Mucosa of stomach (tissue), 1 donor: ENCODE measurements around the gene APRT.
"Not testable (repeated sequence)": the region's sequence is repeated elsewhere in the genome, so short reads cannot be mapped to it uniquely, and the experiment has no call there.

Source experiments
- H3K27me3 ChIP-seq: one replicate; pipeline ENCODE4 v1.7.0; 2013; ENCODE audit warnings: mild to moderate bottlenecking, low read length; ENCODE audit not compliant: control insufficient read depth, insufficient read depth
- H3K36me3 ChIP-seq: one replicate; pipeline ENCODE4 v1.7.0; 2013; ENCODE audit warnings: low read length; ENCODE audit not compliant: control insufficient read depth, insufficient read depth
- H3K4me1 ChIP-seq: one replicate; pipeline ENCODE4 v1.7.0; 2013; ENCODE audit warnings: mild to moderate bottlenecking, low read length; ENCODE audit not compliant: control insufficient read depth, insufficient read depth
- H3K4me3 ChIP-seq: one replicate; pipeline ENCODE4 v1.7.0; 2013; ENCODE audit warnings: low read length
- H3K9ac ChIP-seq: one replicate; pipeline ENCODE4 v1.7.0; 2013; ENCODE audit warnings: mild to moderate bottlenecking, low read length, moderate library complexity
- H3K9me3 ChIP-seq: one replicate; pipeline ENCODE4 v1.7.0; 2013; ENCODE audit warnings: mild to moderate bottlenecking, low read length, moderate library complexity; ENCODE audit not compliant: control insufficient read depth
- donor health status: Pancreatic carcinoma.

APRT gene

GRCh38 chr16:88828711-88829110 is 17.0 kb upstream of the APRT start:
- Histone ChIP-seq H3K4me3 (no peak overlapping the region), H3K4me1 (peaks cover 10% of the 10 kb centered on the region), H3K36me3 (no peaks in the 10 kb centered on the region), H3K9me3 (no peaks in the 10 kb centered on the region), H3K27me3 (no peaks in the 10 kb centered on the region), H3K9ac (no peak overlapping the region)

DNA sequence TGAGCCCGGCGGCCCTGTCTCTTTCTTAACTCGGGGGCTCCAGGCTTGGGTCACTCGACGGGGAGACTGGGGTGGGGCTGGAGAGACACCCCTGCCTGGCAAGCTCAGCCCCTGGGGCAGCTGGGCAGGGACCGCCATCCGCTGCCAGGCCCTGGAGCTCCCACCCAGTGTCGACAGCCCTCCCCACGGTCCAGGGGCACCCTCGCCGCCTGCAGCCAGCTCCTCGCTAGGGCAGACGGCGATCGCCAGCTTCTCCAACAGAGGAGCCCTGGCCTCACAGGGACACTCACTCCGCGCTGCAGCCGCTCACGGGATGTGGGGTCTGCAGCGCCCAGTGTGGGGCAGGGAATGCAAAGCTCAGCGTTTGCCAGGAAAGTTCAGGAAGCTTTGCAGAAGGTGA is 16.0 kb upstream of the APRT start:
- Histone ChIP-seq H3K4me1 (peaks cover 10% of the 10 kb centered on the region), H3K9me3 (no peaks in the 10 kb centered on the region), H3K9ac (no peak overlapping the region), H3K4me3 (no peak overlapping the region), H3K36me3 (no peaks in the 10 kb centered on the region), H3K27me3 (no peaks in the 10 kb centered on the region)

GRCh38 chr16:88826070-88826840 is 14.5 kb upstream of the APRT start:
- no peak overlapping the region for H3K4me3 ChIP-seq
- no peaks in the 10 kb centered on the region for H3K9me3 ChIP-seq
- H3K4me1 ChIP-seq: peaks cover 10% of the 10 kb centered on the region
- H3K36me3 ChIP-seq: no peaks in the 10 kb centered on the region
- H3K27me3 ChIP-seq: no peaks in the 10 kb centered on the region
- no peak overlapping the region for H3K9ac ChIP-seq

- no peak overlapping the region for H3K4me3 ChIP-seq
- no peaks in the 10 kb centered on the region for H3K9me3 ChIP-seq
- H3K9ac ChIP-seq: no peak overlapping the region
- peaks cover 10% of the 10 kb centered on the region for H3K4me1 ChIP-seq
- H3K27me3 ChIP-seq: no peaks in the 10 kb centered on the region
- H3K36me3 ChIP-seq: no peaks in the 10 kb centered on the region
Observed at GRCh38 chr16:88825146-88825545, 13.4 kb upstream of the APRT start.

DNA sequence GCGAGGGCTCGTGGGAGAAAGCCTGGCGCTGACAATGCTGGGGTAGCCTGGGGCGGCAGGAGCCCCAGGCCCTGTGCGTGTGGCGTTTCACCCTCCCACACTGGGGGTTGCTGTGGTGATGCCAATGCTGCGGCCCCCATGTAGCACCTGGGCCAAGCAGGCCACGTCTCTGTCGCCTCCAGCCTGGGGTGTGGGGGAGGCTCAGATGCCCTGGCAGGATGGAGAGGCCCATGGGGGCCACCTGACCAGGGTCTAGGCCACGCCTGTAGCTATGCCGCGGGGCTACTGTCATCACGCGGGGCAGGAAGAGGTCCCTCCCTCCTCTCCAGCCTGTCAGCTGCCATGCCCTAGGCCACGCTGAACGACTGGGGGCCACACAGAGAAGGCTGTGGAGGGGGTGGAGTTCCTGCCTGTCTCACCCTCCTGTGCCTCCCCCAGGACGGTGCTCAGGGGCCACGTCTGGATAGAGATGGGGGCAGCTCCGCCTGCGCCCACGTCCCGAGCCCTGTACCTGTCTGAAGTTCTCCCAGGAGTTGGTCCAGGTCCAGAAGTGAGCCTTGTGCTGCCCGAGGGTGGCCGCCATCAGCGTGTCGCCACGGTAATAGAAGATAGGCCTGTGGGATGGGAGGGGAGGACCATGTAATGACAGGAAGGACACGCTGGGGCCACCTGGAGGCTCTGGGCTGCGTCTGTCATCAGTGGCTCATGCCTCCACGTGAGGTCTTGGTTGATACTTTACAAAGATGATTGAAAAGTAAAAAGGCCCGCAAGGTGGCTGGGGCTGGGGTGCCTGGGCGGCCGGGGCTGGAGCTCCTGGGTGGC is 12.7 kb upstream of the APRT start:
- Histone ChIP-seq H3K4me1 (peaks cover 10% of the 10 kb centered on the region), H3K9me3 (no peaks in the 10 kb centered on the region), H3K27me3 (no peaks in the 10 kb centered on the region), H3K9ac (no peak overlapping the region), H3K4me3 (no peak overlapping the region), H3K36me3 (no peaks in the 10 kb centered on the region)

DNA sequence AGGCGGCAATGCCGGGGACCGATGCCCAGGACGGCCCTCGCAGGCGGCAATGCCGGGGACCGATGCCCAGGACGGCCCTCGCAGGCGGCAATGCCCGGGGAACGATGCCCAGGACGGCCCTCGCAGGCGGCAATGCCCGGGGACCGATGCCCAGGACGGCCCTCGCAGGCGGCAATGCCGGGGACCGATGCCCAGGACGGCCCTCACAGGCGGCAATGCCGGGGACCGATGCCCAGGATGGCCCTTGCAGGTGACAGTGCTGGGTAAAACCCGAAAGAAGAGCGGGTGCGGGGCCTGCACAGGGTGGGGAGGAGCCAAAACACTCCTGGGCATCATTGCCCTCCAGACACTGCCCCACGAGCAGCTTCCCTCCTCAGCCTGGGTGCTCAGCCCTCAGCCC is 11.9 kb upstream of the APRT start:
- H3K27me3 ChIP-seq, H3K4me3 ChIP-seq, H3K9me3 ChIP-seq, H3K36me3 ChIP-seq, H3K9ac ChIP-seq: not testable (repeated sequence)
- H3K4me1 ChIP-seq: peaks cover 10% of the 10 kb centered on the region

DNA sequence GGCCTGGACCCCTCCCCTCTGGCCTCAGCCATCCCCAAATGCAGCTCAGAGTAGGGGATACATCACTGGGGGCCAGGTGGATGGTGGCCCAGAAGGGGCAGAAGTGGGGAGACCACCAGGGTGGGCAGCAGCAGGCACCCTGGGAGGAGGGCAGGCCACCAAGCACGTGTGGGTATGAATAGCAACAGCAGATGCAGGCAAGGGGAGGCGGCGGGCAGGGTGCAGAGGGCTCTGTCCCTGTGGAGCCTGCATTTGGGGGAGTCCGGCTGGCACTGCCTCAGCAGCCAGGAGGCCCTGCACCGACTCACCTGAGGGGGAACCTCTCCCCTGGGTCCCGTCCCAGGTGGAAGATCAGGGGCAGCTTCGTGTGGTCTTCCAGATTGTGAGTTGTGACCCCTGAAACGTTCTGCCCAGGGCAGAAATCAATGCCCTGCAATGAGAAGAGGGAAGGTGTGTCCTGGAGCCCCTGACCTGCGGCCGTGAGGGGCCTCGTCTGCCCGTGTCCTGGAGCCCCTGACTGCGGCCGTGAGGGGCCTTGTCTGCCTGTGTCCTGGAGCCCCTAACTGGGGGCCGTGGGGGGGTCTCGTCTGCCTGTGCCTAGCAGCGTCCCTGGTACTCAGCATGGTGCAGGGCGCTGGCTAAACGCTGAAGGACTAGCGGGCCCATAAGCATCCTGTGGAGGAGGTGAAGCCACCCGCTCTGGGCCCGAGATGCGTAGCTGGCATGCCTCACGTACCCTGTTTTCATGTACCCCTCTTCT is 10.7 kb upstream of the APRT start:
- H3K4me3 ChIP-seq: no peak overlapping the region
- H3K9me3 ChIP-seq: no peaks in the 10 kb centered on the region
- H3K36me3 ChIP-seq: no peaks in the 10 kb centered on the region
- peaks cover 10% of the 10 kb centered on the region for H3K4me1 ChIP-seq
- H3K9ac ChIP-seq: no peak overlapping the region
- H3K27me3 ChIP-seq: no peaks in the 10 kb centered on the region

- no peaks in the 10 kb centered on the region for H3K27me3 ChIP-seq
- peaks cover 5% of the 10 kb centered on the region for H3K4me1 ChIP-seq
- no peak overlapping the region for H3K9ac ChIP-seq
- no peak overlapping the region for H3K4me3 ChIP-seq
- H3K36me3 ChIP-seq: no peaks in the 10 kb centered on the region
- H3K9me3 ChIP-seq: no peaks in the 10 kb centered on the region
Observed at GRCh38 chr16:88821168-88821850, 9.6 kb upstream of the APRT start.

DNA sequence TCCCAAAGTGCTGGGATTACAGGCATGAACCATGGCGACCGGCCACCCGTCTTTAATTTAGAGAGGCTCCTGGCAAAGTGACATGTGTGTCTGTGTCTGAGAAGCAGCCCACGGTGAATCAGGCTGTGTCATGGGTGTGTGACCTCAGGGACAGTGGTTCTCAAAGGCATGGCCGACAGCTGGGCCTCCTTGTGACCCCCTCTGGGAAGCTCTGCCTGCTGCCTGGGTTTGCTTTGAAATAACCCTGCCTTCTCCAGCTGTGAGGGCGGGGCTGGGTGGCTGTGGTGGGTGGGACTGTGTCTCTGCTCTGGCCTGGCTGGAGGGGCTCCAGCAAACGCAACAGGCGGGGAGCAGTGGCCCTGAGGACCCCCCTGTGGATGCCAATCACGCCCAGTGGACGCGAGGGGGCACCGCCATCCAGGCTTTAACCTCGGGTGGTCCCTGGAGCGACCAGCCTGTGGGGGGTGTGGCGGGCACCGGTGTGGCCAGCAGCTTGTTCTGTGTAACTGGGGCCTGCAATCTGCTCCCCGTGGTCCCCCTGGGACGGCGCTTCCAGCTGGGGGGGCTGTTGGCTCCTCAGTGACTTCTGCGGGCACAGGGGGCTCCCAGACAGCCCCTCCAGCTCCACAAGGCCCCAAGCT is 8.8 kb upstream of the APRT start:
- Histone ChIP-seq H3K4me1 (peaks cover 5% of the 10 kb centered on the region), H3K4me3 (no peak overlapping the region), H3K9me3 (no peaks in the 10 kb centered on the region), H3K27me3 (no peaks in the 10 kb centered on the region), H3K9ac (no peak overlapping the region), H3K36me3 (no peaks in the 10 kb centered on the region)

DNA sequence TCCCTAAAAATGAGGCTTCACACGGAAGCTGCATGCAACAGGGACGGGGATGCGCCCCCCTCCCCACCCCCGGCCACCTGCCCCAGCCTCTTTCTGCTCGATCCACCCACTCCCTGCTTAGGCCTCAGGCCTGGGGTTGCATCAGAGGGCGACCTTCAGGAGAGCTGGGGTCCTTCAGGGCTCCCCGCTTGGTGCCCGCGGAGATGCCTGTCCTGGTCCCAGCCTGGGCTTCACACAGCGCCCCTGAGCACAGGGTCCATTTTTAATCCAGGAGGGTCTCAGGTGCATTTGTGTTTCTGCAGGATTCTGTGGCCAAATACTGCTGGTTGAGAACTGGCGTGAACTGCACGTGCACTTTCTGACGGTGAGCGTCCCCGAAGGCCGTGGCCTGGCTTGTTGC is 7.4 kb upstream of the APRT start:
- no peaks in the 10 kb centered on the region for H3K9me3 ChIP-seq
- H3K4me1 ChIP-seq: peaks cover 5% of the 10 kb centered on the region
- H3K27me3 ChIP-seq: no peaks in the 10 kb centered on the region
- no peaks in the 10 kb centered on the region for H3K36me3 ChIP-seq
- H3K9ac ChIP-seq: no peak overlapping the region
- no peak overlapping the region for H3K4me3 ChIP-seq

GRCh38 chr16:88818575-88818874 is 6.8 kb upstream of the APRT start:
- Histone ChIP-seq H3K4me1 (peaks cover 5% of the 10 kb centered on the region), H3K9me3 (no peaks in the 10 kb centered on the region), H3K9ac (no peak overlapping the region), H3K4me3 (no peak overlapping the region), H3K27me3 (no peaks in the 10 kb centered on the region), H3K36me3 (no peaks in the 10 kb centered on the region)
